ENCODE measurements around the gene FSHR. TPM values are rescaled to one million over a fixed set of nuclear protein-coding genes. Genes with fewer than 3 reads are reported as not detected.

FSHR gene
- total RNA-seq, 4 donors from 2014 or later: not detected

DNA sequence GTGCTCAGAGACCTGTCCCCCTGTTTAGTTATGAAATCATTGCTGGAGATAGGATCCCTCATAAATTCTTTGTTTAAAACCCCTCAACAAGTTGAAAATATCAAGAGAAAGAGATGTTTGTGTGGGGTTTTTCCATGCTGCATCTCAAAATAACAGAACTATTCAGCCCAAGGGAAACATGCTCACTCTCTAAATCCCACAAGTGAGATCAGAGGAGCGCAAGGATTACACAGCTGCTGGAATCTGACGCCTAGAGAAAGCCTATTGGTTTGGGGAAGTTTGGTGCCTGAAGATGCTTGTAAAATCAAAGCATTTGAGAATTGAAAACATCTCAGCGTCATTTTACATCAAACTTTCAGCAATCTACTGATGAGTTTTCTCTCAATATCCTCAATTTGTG lies 7.9 kb downstream of the FSHR start:
- no peak for TF ChIP-seq POLR2A (IDR thresholded peaks at IDR 0.05)
- TF ChIP-seq, protein P1, sequence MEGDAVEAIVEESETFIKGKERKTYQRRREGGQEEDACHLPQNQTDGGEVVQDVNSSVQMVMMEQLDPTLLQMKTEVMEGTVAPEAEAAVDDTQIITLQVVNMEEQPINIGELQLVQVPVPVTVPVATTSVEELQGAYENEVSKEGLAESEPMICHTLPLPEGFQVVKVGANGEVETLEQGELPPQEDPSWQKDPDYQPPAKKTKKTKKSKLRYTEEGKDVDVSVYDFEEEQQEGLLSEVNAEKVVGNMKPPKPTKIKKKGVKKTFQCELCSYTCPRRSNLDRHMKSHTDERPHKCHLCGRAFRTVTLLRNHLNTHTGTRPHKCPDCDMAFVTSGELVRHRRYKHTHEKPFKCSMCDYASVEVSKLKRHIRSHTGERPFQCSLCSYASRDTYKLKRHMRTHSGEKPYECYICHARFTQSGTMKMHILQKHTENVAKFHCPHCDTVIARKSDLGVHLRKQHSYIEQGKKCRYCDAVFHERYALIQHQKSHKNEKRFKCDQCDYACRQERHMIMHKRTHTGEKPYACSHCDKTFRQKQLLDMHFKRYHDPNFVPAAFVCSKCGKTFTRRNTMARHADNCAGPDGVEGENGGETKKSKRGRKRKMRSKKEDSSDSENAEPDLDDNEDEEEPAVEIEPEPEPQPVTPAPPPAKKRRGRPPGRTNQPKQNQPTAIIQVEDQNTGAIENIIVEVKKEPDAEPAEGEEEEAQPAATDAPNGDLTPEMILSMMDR (IDR thresholded peaks at IDR 0.05): no peak
- no peaks in the 10 kb centered on the region for H3K36me3 ChIP-seq
- no peak overlapping the region for H3K27ac ChIP-seq
- H3K27me3 ChIP-seq: no peaks in the 10 kb centered on the region
- no peak overlapping the region for H3K4me3 ChIP-seq
- no peaks in the 10 kb centered on the region for H3K9me3 ChIP-seq
- no peak for DNase-seq
- no peaks in the 10 kb centered on the region for H3K4me1 ChIP-seq

DNA sequence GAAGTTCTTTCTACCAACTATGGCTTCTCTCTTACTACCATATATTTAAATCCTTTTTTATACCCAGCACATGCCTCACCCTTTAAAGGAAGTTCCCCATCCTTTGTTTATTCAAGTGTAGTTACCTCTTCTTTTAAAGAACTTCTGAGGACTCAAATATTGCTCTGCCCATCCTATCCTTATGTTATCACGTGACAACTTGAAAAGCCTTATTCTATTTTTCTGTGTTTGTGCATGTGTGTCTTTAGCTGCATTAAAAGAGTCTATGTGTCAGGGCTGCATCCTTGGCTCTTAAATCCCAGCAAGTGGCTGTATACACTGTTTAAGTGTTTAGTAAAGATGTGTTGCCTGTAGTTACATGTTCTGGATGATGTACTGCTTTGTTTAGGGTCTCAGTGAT lies 22.5 kb downstream of the FSHR start:
- no peak for DNase-seq
- TF ChIP-seq, protein P1 (IDR thresholded peaks at IDR 0.05): no peak
- TF ChIP-seq POLR2A (IDR thresholded peaks at IDR 0.05): no peak
- Histone ChIP-seq H3K9me3 (no peaks in the 10 kb centered on the region), H3K27ac (no peak overlapping the region), H3K4me3 (no peak overlapping the region), H3K27me3 (no peaks in the 10 kb centered on the region), H3K36me3 (no peaks in the 10 kb centered on the region), H3K4me1 (no peaks in the 10 kb centered on the region)

DNA sequence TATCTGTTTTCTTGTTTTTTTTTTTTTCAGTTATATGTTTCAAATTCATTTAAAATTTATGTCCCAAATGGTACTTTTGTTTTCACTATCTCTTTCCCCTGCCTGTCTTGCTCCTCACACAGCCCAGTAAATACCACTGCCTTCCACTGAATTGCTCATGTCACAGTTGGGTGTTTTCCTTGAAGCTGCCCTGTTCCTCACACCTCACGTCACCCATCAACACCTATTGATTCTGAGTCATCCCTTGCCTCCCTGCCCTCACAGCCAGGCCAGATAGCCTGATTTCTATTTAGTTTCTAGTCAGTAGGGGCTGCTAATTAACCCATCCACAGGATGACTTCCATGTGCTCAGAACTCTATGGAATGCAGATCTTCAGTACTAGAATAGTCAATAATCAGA lies 25.3 kb downstream of the FSHR start:
- Histone ChIP-seq H3K4me1 (no peaks in the 10 kb centered on the region), H3K4me3 (no peak overlapping the region), H3K36me3 (no peaks in the 10 kb centered on the region), H3K27ac (no peak overlapping the region), H3K9me3 (no peaks in the 10 kb centered on the region), H3K27me3 (no peaks in the 10 kb centered on the region)
- DNase-seq: no peak
- TF ChIP-seq POLR2A (IDR thresholded peaks at IDR 0.05): no peak
- TF ChIP-seq, protein P1 (IDR thresholded peaks at IDR 0.05): no peak

DNA sequence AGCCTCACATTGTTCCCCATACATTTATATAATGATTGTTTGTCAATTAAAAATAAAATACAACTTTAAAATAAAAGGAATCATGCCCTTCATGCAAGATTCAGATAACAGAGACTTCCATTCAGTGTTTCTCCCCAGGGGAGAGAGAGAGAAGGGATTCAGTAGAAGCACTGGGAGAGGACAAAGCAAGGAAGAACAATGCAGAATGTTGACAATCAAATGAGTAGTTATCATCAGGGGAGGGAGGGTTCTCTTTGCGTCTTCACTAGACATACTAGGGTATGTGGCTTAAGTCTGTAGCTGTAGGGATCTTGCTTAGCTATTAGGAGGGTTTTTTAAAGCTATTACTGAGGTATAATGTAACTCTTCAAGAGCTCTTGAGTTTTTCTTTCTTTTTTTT lies 30.7 kb downstream of the FSHR start:
- Histone ChIP-seq H3K4me1 (no peaks in the 10 kb centered on the region), H3K36me3 (no peaks in the 10 kb centered on the region), H3K4me3 (no peak overlapping the region), H3K27ac (no peak overlapping the region), H3K27me3 (no peaks in the 10 kb centered on the region), H3K9me3 (no peaks in the 10 kb centered on the region)
- TF ChIP-seq POLR2A (IDR thresholded peaks at IDR 0.05): no peak
- TF ChIP-seq, protein P1 (IDR thresholded peaks at IDR 0.05): no peak
- no peak for DNase-seq

DNA sequence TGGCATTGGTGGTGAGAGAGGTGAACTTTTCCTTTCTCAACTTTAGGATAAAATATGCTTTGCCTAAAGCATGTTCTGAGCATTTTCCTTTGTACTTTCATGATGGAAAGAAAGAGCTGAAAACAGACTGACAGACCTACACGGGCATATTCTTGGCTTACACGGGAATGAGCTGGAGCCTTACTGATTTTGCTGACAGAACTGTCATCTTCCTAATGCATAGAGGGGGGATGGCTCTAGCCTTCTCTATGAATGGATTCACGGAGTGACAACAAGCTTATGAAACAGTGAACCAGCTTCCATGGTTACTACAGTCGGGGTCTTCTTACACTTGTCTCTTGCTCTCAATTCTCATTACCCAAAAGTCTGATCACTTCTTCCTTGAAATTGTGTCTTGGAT lies 32.2 kb downstream of the FSHR start:
- H3K27ac ChIP-seq: no peak overlapping the region
- TF ChIP-seq POLR2A (IDR thresholded peaks at IDR 0.05): no peak
- TF ChIP-seq, protein P1 (IDR thresholded peaks at IDR 0.05): no peak
- H3K4me1 ChIP-seq: no peaks in the 10 kb centered on the region
- no peaks in the 10 kb centered on the region for H3K36me3 ChIP-seq
- H3K4me3 ChIP-seq: no peak overlapping the region
- H3K9me3 ChIP-seq: no peaks in the 10 kb centered on the region
- DNase-seq: no peak
- H3K27me3 ChIP-seq: no peaks in the 10 kb centered on the region

DNA sequence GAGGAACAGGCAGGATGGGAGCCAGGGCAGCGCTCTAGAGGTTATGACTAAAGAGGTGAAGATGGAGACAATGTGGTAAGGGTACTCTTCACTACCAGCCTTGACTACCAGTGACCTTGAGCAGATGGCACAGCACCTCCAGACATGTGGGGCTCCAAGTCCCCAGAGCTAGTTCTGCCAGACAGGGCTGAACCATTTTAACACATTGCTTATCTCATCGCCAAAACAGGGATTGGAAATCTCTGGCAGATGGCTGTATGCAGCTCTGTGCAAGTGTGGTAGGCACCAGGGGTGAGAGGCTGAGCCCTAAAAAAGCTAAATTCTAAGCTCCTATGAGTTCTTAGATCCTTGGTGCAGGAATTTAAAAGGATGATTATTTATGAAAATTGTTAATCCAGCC lies 41.3 kb downstream of the FSHR start:
- Histone ChIP-seq H3K27ac (no peak overlapping the region), H3K27me3 (no peaks in the 10 kb centered on the region), H3K36me3 (no peaks in the 10 kb centered on the region), H3K4me1 (no peaks in the 10 kb centered on the region), H3K9me3 (no peaks in the 10 kb centered on the region), H3K4me3 (no peak overlapping the region)
- no peak for DNase-seq
- TF ChIP-seq, protein P1 (IDR thresholded peaks at IDR 0.05): no peak
- TF ChIP-seq POLR2A (IDR thresholded peaks at IDR 0.05): no peak
